Liver (tissue), 9 donors: Measurements from ENCODE around the gene GALNT10. TPM values are rescaled to one million over a fixed set of nuclear protein-coding genes. Genes with fewer than 3 reads are reported as not detected.

Source experiments
- DNase-seq: peaks from one replicate; pipeline ENCODE4 v3.0.0-alpha.2; 2017; ENCODE audit warnings: low spot score
- H3K27ac ChIP-seq, 2 donors: one replicate each; pipeline ENCODE4 v1.7.0; 2013; ENCODE audit warnings: inconsistent platforms in 2 of 2, low read length in 2 of 2, control low read depth in 1 of 2, low read depth in 1 of 2, mild to moderate bottlenecking in 1 of 2
- H3K27me3 ChIP-seq, 4 donors: one replicate each; pipeline versions ENCODE4 v1.6.1 to v1.7.0; 2013; ENCODE audit warnings: low read length in 3 of 4, inconsistent platforms in 1 of 4, mild to moderate bottlenecking in 1 of 4, moderate library complexity in 1 of 4; ENCODE audit not compliant: control insufficient read depth in 4 of 4, insufficient read depth in 4 of 4
- H3K36me3 ChIP-seq, 4 donors: one replicate each; pipeline versions ENCODE4 v1.6.1 to v1.7.0; 2013; ENCODE audit warnings: low read length in 3 of 4, mild to moderate bottlenecking in 3 of 4, low read depth in 1 of 4, moderate library complexity in 1 of 4; ENCODE audit not compliant: control insufficient read depth in 4 of 4, insufficient read depth in 3 of 4
- H3K4me1 ChIP-seq, 4 donors: one replicate each; pipeline versions ENCODE4 v1.6.1 to v1.7.0; 2013; ENCODE audit warnings: low read length in 3 of 4, mild to moderate bottlenecking in 3 of 4, moderate library complexity in 1 of 4; ENCODE audit not compliant: control insufficient read depth in 4 of 4, insufficient read depth in 4 of 4
- H3K4me3 ChIP-seq, 3 donors: one replicate each; pipeline versions ENCODE4 v1.6.1 to v1.7.0; 2013; ENCODE audit warnings: low read length in 3 of 3, control low read depth in 1 of 3, low read depth in 1 of 3, mild to moderate bottlenecking in 1 of 3
- H3K9ac ChIP-seq, 2 donors: one replicate each; pipeline ENCODE4 v1.7.0; 2013; ENCODE audit warnings: low read length in 2 of 2, mild to moderate bottlenecking in 2 of 2, moderate library complexity in 2 of 2, control low read depth in 1 of 2, low read depth in 1 of 2
- H3K9me3 ChIP-seq, 4 donors: one replicate each; pipeline versions ENCODE4 v1.6.1 to v1.7.0; 2013; ENCODE audit warnings: low read length in 3 of 4; ENCODE audit not compliant: control insufficient read depth in 4 of 4
- EGR1 ChIP-seq, 2 donors: IDR thresholded peaks; 2 replicates each; pipeline ENCODE4 v1.6.1; 2016 to 2018; ENCODE audit warnings: antibody characterized with exemption in 2 of 2, low read depth in 2 of 2
- GABPA ChIP-seq, 2 donors: IDR thresholded peaks in 1 of 2; conservative IDR thresholded peaks in 1 of 2; 2 replicates each; pipeline ENCODE4 v1.6.1; 2016; ENCODE audit warnings: antibody characterized with exemption in 2 of 2, mild to moderate bottlenecking in 1 of 2, moderate library complexity in 1 of 2
- HNF4A ChIP-seq, 2 donors: conservative IDR thresholded peaks; 2 replicates each; pipeline ENCODE4 v1.6.1; 2016; ENCODE audit warnings: antibody characterized with exemption in 2 of 2, mild to moderate bottlenecking in 2 of 2
- HNF4G ChIP-seq: IDR thresholded peaks from 2 replicates; pipeline ENCODE4 v1.6.1; 2016; ENCODE audit warnings: antibody characterized with exemption
- JUND ChIP-seq, 2 donors: IDR thresholded peaks; 2 replicates each; pipeline ENCODE4 v1.6.1; 2016; ENCODE audit warnings: antibody characterized with exemption in 2 of 2
- MAX ChIP-seq: IDR thresholded peaks from 2 replicates; pipeline ENCODE4 v1.6.1; 2016; ENCODE audit warnings: antibody characterized with exemption
- NR2F2 ChIP-seq: IDR thresholded peaks from 2 replicates; pipeline ENCODE4 v1.6.1; 2016; ENCODE audit warnings: antibody characterized with exemption
- RAD21 ChIP-seq, 2 donors: IDR thresholded peaks; 2 replicates each; pipeline ENCODE4 v1.6.1; 2016; ENCODE audit warnings: antibody characterized with exemption in 2 of 2, mild to moderate bottlenecking in 2 of 2
- REST ChIP-seq: IDR thresholded peaks from 2 replicates; pipeline ENCODE4 v1.6.1; 2016; ENCODE audit warnings: antibody characterized with exemption, mild to moderate bottlenecking
- SP1 ChIP-seq: IDR thresholded peaks from 2 replicates; pipeline ENCODE4 v1.6.1; 2018; ENCODE audit warnings: antibody characterized with exemption, mild to moderate bottlenecking
- TAF1 ChIP-seq: conservative IDR thresholded peaks from 2 replicates; pipeline ENCODE4 v1.6.1; 2016; ENCODE audit warnings: antibody characterized with exemption, mild to moderate bottlenecking
- YY1 ChIP-seq: IDR thresholded peaks from 2 replicates; pipeline ENCODE4 v1.6.1; 2016; ENCODE audit warnings: antibody characterized with exemption, mild to moderate bottlenecking
- ZBTB33 ChIP-seq: IDR thresholded peaks from 2 replicates; pipeline ENCODE4 v1.6.1; 2016; ENCODE audit warnings: antibody characterized with exemption
- WGBS: extraction: QIAGEN DNeasy Blood & Tissue Kit; methylation state at CpG from one replicate; pipeline ENCODE4 v1.1.7; 2013; 5-methylcytosine and 5-hydroxymethylcytosine counted together
- polyA plus RNA-seq, 2 donors: library from polyadenylated mRNA; stranded (reverse) in 1 of 2; unstranded in 1 of 2; fragments of 200-250 nt in 1 of 2; fragments of >200 nt in 1 of 2; fragmentation: Nextera tagmentation in 1 of 2; extraction: Ambion mirVana in 1 of 2; gene quantifications; one replicate each; pipeline versions ENCODE4 v1.2.1 to v1.2.3, GENCODE V29; 2013 to 2015
- total RNA-seq, 2 donors: library from RNA; depleted of rRNA; stranded (reverse); fragments of >200 nt; gene quantifications; one replicate each; pipeline ENCODE4 v1.2.3, GENCODE V29; 2014
- donor health status: healthy.
- donor health status: healthy.
- donor health status: healthy.
- donor health status: healthy.
- donor health status: healthy.

The GALNT10 gene
- total and polyA plus RNA-seq, 4 donors: 1.1 to 17.8 (median 5.3) TPM

- 70% methylated on average over 6 of the region's 6 CpGs for WGBS
- no peak overlapping the region for H3K4me3 ChIP-seq
- H3K9me3 ChIP-seq: no peaks in the 10 kb centered on the region
- H3K4me1 ChIP-seq: no peaks in the 10 kb centered on the region
- H3K27me3 ChIP-seq: no peaks in the 10 kb centered on the region
- H3K27ac ChIP-seq: no peak overlapping the region
- DNase-seq: no peak
- H3K36me3 ChIP-seq: no peaks in the 10 kb centered on the region
- no peak overlapping the region for H3K9ac ChIP-seq
- no peak for TF ChIP-seq REST
- no peak for TF ChIP-seq EGR1 (IDR thresholded peaks at IDR 0.05; ENCODE audit: low read depth in 2 of 2)
Measured at GRCh38 chr5:154316223-154316935, 125.8 kb downstream of the GALNT10 start.

GRCh38 chr5:154317916-154318315 lies 127.4 kb downstream of the GALNT10 start:
- no peak overlapping the region for H3K27ac ChIP-seq
- no peak overlapping the region for H3K9ac ChIP-seq
- H3K27me3 ChIP-seq: no peaks in the 10 kb centered on the region
- 95% methylated on average over 3 of the region's 3 CpGs for WGBS
- no peaks in the 10 kb centered on the region for H3K9me3 ChIP-seq
- no peak for DNase-seq
- TF ChIP-seq JUND (IDR thresholded peaks at IDR 0.05) (no peak), EGR1 (IDR thresholded peaks at IDR 0.05; ENCODE audit: low read depth in 2 of 2) (no peak), TAF1 (no peak), HNF4A (conservative IDR thresholded peaks at IDR 0.05) (no peak), ZBTB33 (no peak), NR2F2 (no peak), RAD21 (IDR thresholded peaks at IDR 0.05) (no peak), MAX (no peak), HNF4G (no peak), YY1 (no peak), REST (no peak), GABPA (IDR thresholded peaks at IDR 0.05 in 1 of 2, conservative IDR thresholded peaks at IDR 0.05 in 1 of 2) (no peak), SP1 (no peak)
- H3K4me1 ChIP-seq: no peaks in the 10 kb centered on the region
- H3K36me3 ChIP-seq: no peaks in the 10 kb centered on the region
- H3K4me3 ChIP-seq: no peak overlapping the region
